ENCODE data around the gene CDCA4. TPM values are rescaled to one million over a fixed set of nuclear protein-coding genes. Genes with fewer than 3 reads are reported as not detected.

The CDCA4 gene
- total and polyA plus RNA-seq, 2 donors: 10.7 to 28.5 TPM

- 96% methylated on average over 12 of the region's 12 CpGs for WGBS
- Histone ChIP-seq H3K4me1 (ENCODE audit: control insufficient read depth in 2 of 2, insufficient read depth in 2 of 2, low read length in 2 of 2) (peaks cover 0 to 21% of the 10 kb centered on the region in 2 donors), H3K27me3 (ENCODE audit: control insufficient read depth in 2 of 2, insufficient read depth in 1 of 2, low read length in 1 of 2) (peaks cover 12 to 54% of the 10 kb centered on the region in 2 donors), H3K9me3 (ENCODE audit: control insufficient read depth in 2 of 2, insufficient read depth in 1 of 2, low read length in 1 of 2) (no peaks in the 10 kb centered on the region), H3K27ac (ENCODE audit: low read depth in 1 of 2, low read length in 1 of 2) (no peak overlapping the region), H3K4me3 (ENCODE audit: low read length in 2 of 2) (no peak overlapping the region), H3K36me3 (ENCODE audit: control insufficient read depth in 2 of 2, insufficient read depth in 2 of 2, low read length in 1 of 2) (no peaks in the 10 kb centered on the region)
- DNase-seq (ENCODE audit: low read depth in 6 of 9, low spot score in 9 of 9): no peak
Observed at GRCh38 chr14:104971447-104972240, 49.2 kb downstream of the CDCA4 start.

- no peaks in the 10 kb centered on the region for H3K36me3 ChIP-seq (ENCODE audit: control insufficient read depth in 2 of 2, insufficient read depth in 2 of 2, low read length in 1 of 2)
- WGBS: 94% methylated on average over 19 of the region's 19 CpGs
- no peak overlapping the region for H3K27ac ChIP-seq (ENCODE audit: low read depth in 1 of 2, low read length in 1 of 2)
- H3K9me3 ChIP-seq (ENCODE audit: control insufficient read depth in 2 of 2, insufficient read depth in 1 of 2, low read length in 1 of 2): no peaks in the 10 kb centered on the region
- peaks cover 0 to 18% of the 10 kb centered on the region in 2 donors for H3K4me1 ChIP-seq (ENCODE audit: control insufficient read depth in 2 of 2, insufficient read depth in 2 of 2, low read length in 2 of 2)
- DNase-seq (ENCODE audit: low read depth in 6 of 9, low spot score in 9 of 9): no peak
- H3K4me3 ChIP-seq (ENCODE audit: low read length in 2 of 2): no peak overlapping the region
- H3K27me3 ChIP-seq (ENCODE audit: control insufficient read depth in 2 of 2, insufficient read depth in 1 of 2, low read length in 1 of 2): peaks cover 11 to 56% of the 10 kb centered on the region in 2 donors
Observed at GRCh38 chr14:104970231-104971068, 50.4 kb downstream of the CDCA4 start.

- no peaks in the 10 kb centered on the region for H3K9me3 ChIP-seq (ENCODE audit: control insufficient read depth in 2 of 2, insufficient read depth in 1 of 2, low read length in 1 of 2)
Observed at GRCh38 chr14:104969741-104970230, 51.1 kb downstream of the CDCA4 start.

GRCh38 chr14:104968541-104969401 is 52.1 kb downstream of the CDCA4 start:
- H3K4me1 ChIP-seq (ENCODE audit: control insufficient read depth in 2 of 2, insufficient read depth in 2 of 2, low read length in 2 of 2): peaks cover 0 to 16% of the 10 kb centered on the region in 2 donors
- no peak for DNase-seq (ENCODE audit: low read depth in 6 of 9, low spot score in 9 of 9)

More at GRCh38 chr14:104969741-104970230, 51.1 kb downstream of the CDCA4 start:
- DNase-seq (ENCODE audit: low read depth in 6 of 9, low spot score in 9 of 9): no peak
- Histone ChIP-seq H3K4me1 (ENCODE audit: control insufficient read depth in 2 of 2, insufficient read depth in 2 of 2, low read length in 2 of 2) (peaks cover 0 to 16% of the 10 kb centered on the region in 2 donors), H3K36me3 (ENCODE audit: control insufficient read depth in 2 of 2, insufficient read depth in 2 of 2, low read length in 1 of 2) (no peaks in the 10 kb centered on the region), H3K27ac (ENCODE audit: low read depth in 1 of 2, low read length in 1 of 2) (no peak overlapping the region), H3K27me3 (ENCODE audit: control insufficient read depth in 2 of 2, insufficient read depth in 1 of 2, low read length in 1 of 2) (peaks cover 11 to 51% of the 10 kb centered on the region in 2 donors), H3K4me3 (ENCODE audit: low read length in 2 of 2) (no peak overlapping the region)
- WGBS: 97% methylated on average over 10 of the region's 10 CpGs

GRCh38 chr14:104968153-104968527 is 52.7 kb downstream of the CDCA4 start:
- Histone ChIP-seq H3K4me1 (ENCODE audit: control insufficient read depth in 2 of 2, insufficient read depth in 2 of 2, low read length in 2 of 2) (peaks cover 0 to 16% of the 10 kb centered on the region in 2 donors), H3K4me3 (ENCODE audit: low read length in 2 of 2) (no peak overlapping the region), H3K27me3 (ENCODE audit: control insufficient read depth in 2 of 2, insufficient read depth in 1 of 2, low read length in 1 of 2) (peaks cover 11 to 44% of the 10 kb centered on the region in 2 donors), H3K36me3 (ENCODE audit: control insufficient read depth in 2 of 2, insufficient read depth in 2 of 2, low read length in 1 of 2) (no peaks in the 10 kb centered on the region), H3K27ac (ENCODE audit: low read depth in 1 of 2, low read length in 1 of 2) (no peak overlapping the region), H3K9me3 (ENCODE audit: control insufficient read depth in 2 of 2, insufficient read depth in 1 of 2, low read length in 1 of 2) (no peaks in the 10 kb centered on the region)
- 34% methylated on average over 12 of the region's 12 CpGs for WGBS
- no peak for DNase-seq (ENCODE audit: low read depth in 6 of 9, low spot score in 9 of 9)

More at GRCh38 chr14:104968541-104969401, 52.1 kb downstream of the CDCA4 start:
- Histone ChIP-seq H3K27me3 (ENCODE audit: control insufficient read depth in 2 of 2, insufficient read depth in 1 of 2, low read length in 1 of 2) (peaks cover 11 to 46% of the 10 kb centered on the region in 2 donors), H3K27ac (ENCODE audit: low read depth in 1 of 2, low read length in 1 of 2) (no peak overlapping the region), H3K9me3 (ENCODE audit: control insufficient read depth in 2 of 2, insufficient read depth in 1 of 2, low read length in 1 of 2) (no peaks in the 10 kb centered on the region), H3K36me3 (ENCODE audit: control insufficient read depth in 2 of 2, insufficient read depth in 2 of 2, low read length in 1 of 2) (no peaks in the 10 kb centered on the region), H3K4me3 (ENCODE audit: low read length in 2 of 2) (no peak overlapping the region)
- 86% methylated on average over 21 of the region's 21 CpGs for WGBS

- peaks cover 0 to 16% of the 10 kb centered on the region in 2 donors for H3K4me1 ChIP-seq (ENCODE audit: control insufficient read depth in 2 of 2, insufficient read depth in 2 of 2, low read length in 2 of 2)
- no peak for DNase-seq (ENCODE audit: low read depth in 6 of 9, low spot score in 9 of 9)
- no peak overlapping the region for H3K27ac ChIP-seq (ENCODE audit: low read depth in 1 of 2, low read length in 1 of 2)
- peaks cover 11 to 43% of the 10 kb centered on the region in 2 donors for H3K27me3 ChIP-seq (ENCODE audit: control insufficient read depth in 2 of 2, insufficient read depth in 1 of 2, low read length in 1 of 2)
- H3K9me3 ChIP-seq (ENCODE audit: control insufficient read depth in 2 of 2, insufficient read depth in 1 of 2, low read length in 1 of 2): no peaks in the 10 kb centered on the region
- H3K4me3 ChIP-seq (ENCODE audit: low read length in 2 of 2): no peak overlapping the region
- no peaks in the 10 kb centered on the region for H3K36me3 ChIP-seq (ENCODE audit: control insufficient read depth in 2 of 2, insufficient read depth in 2 of 2, low read length in 1 of 2)
- WGBS: 8% methylated on average over 36 of the region's 36 CpGs
Observed at GRCh38 chr14:104967386-104968152, 53.3 kb downstream of the CDCA4 start.

GRCh38 chr14:104966981-104967385 is 53.9 kb downstream of the CDCA4 start:
- no peak for DNase-seq (ENCODE audit: low read depth in 6 of 9, low spot score in 9 of 9)
- no peaks in the 10 kb centered on the region for H3K9me3 ChIP-seq (ENCODE audit: control insufficient read depth in 2 of 2, insufficient read depth in 1 of 2, low read length in 1 of 2)
- H3K4me1 ChIP-seq (ENCODE audit: control insufficient read depth in 2 of 2, insufficient read depth in 2 of 2, low read length in 2 of 2): peaks cover 0 to 16% of the 10 kb centered on the region in 2 donors
- H3K27ac ChIP-seq (ENCODE audit: low read depth in 1 of 2, low read length in 1 of 2): no peak overlapping the region
- no peaks in the 10 kb centered on the region for H3K36me3 ChIP-seq (ENCODE audit: control insufficient read depth in 2 of 2, insufficient read depth in 2 of 2, low read length in 1 of 2)
- peaks cover 11 to 43% of the 10 kb centered on the region in 2 donors for H3K27me3 ChIP-seq (ENCODE audit: control insufficient read depth in 2 of 2, insufficient read depth in 1 of 2, low read length in 1 of 2)
- WGBS: 73% methylated on average over 8 of the region's 8 CpGs
- H3K4me3 ChIP-seq (ENCODE audit: low read length in 2 of 2): no peak overlapping the region

- WGBS: 93% methylated on average over 9 of the region's 9 CpGs
- H3K27me3 ChIP-seq (ENCODE audit: control insufficient read depth in 2 of 2, insufficient read depth in 1 of 2, low read length in 1 of 2): peaks cover 11 to 43% of the 10 kb centered on the region in 2 donors
- no peaks in the 10 kb centered on the region for H3K9me3 ChIP-seq (ENCODE audit: control insufficient read depth in 2 of 2, insufficient read depth in 1 of 2, low read length in 1 of 2)
- DNase-seq (ENCODE audit: low read depth in 6 of 9, low spot score in 9 of 9): no peak
- no peak overlapping the region for H3K27ac ChIP-seq (ENCODE audit: low read depth in 1 of 2, low read length in 1 of 2)
- peaks cover 0 to 16% of the 10 kb centered on the region in 2 donors for H3K4me1 ChIP-seq (ENCODE audit: control insufficient read depth in 2 of 2, insufficient read depth in 2 of 2, low read length in 2 of 2)
- H3K4me3 ChIP-seq (ENCODE audit: low read length in 2 of 2): no peak overlapping the region
- no peaks in the 10 kb centered on the region for H3K36me3 ChIP-seq (ENCODE audit: control insufficient read depth in 2 of 2, insufficient read depth in 2 of 2, low read length in 1 of 2)
Observed at GRCh38 chr14:104966261-104966865, 54.5 kb downstream of the CDCA4 start.
